Caco-2 (cell line): ENCODE measurements around the gene NFIA. TPM values are rescaled to one million over a fixed set of nuclear protein-coding genes. Genes with fewer than 3 reads are reported as not detected.

Experiments used
- BruUV-seq: library from RNA; stranded (reverse); fragments of 400-500 nt; replicated peaks from 2 replicates; lab custom pipeline; 2021; lab: Mats Ljungman, UMichigan
- CTCF ChIA-PET: fragments of 300-600 bp; sonication (Branson Sonifier 250); formaldehyde crosslinking; loops from one replicate; lab custom pipeline; 2022; ENCODE audit warnings: antibody characterized with exemption; lab: Charles Lee
- POLR2A ChIA-PET: fragments of 300-600 bp; sonication (Branson Sonifier 250); formaldehyde crosslinking; loops from one replicate; lab custom pipeline; 2022; ENCODE audit warnings: antibody characterized with exemption; lab: Charles Lee
- DNase-seq, 2 experiments: peaks; one replicate each; pipeline versions ENCODE4 v3.0.0 to v3.0.0-alpha.2; 2020 to 2022
- H3K27me3 ChIP-seq: replicated peaks from 2 replicates; pipeline ENCODE4 v1.6.0; 2011; ENCODE audit warnings: low read length; ENCODE audit not compliant: control insufficient read depth, insufficient read depth
- H3K36me3 ChIP-seq: 2 replicates; pipeline ENCODE4 v1.5.1; 2011; ENCODE audit warnings: low read length; ENCODE audit not compliant: control insufficient read depth, insufficient read depth
- H3K4me1 ChIP-seq: fragments of 250-450 bp; sonication (Bioruptor Pico); 2 replicates; pipeline ENCODE4 v1.5.1; 2020; ENCODE audit warnings: mild to moderate bottlenecking
- H3K4me3 ChIP-seq: 2 replicates; pipeline ENCODE4 v1.5.1; 2011; ENCODE audit warnings: low read depth, mild to moderate bottlenecking, control low read depth, low read length
- H3K9me3 ChIP-seq: fragments of 250-450 bp; sonication (Bioruptor Pico); 2 replicates; pipeline ENCODE4 v1.5.1; 2020; ENCODE audit warnings: mild to moderate bottlenecking, moderate library complexity
- H3K27ac Mint-ChIP-seq: one replicate; pipeline ENCODE4 v1.8.0; 2022; ENCODE audit warnings: mixed read lengths; ENCODE audit not compliant: unreplicated experiment
- H3K27me3 Mint-ChIP-seq: one replicate; pipeline ENCODE4 v1.8.0; 2022; ENCODE audit warnings: mixed read lengths; ENCODE audit not compliant: insufficient read depth, unreplicated experiment
- H3K36me3 Mint-ChIP-seq: one replicate; pipeline ENCODE4 v1.8.0; 2022; ENCODE audit warnings: mild to moderate bottlenecking, mixed read lengths; ENCODE audit not compliant: insufficient read depth, unreplicated experiment
- H3K4me1 Mint-ChIP-seq: one replicate; pipeline ENCODE4 v1.8.0; 2022; ENCODE audit warnings: low read depth, mixed read lengths; ENCODE audit not compliant: unreplicated experiment
- H3K4me3 Mint-ChIP-seq: one replicate; pipeline ENCODE4 v1.8.0; 2022; ENCODE audit warnings: mild to moderate bottlenecking, moderate library complexity, mixed read lengths; ENCODE audit not compliant: unreplicated experiment
- H3K9me3 Mint-ChIP-seq: one replicate; pipeline ENCODE4 v1.8.0; 2022; ENCODE audit warnings: mixed read lengths; ENCODE audit not compliant: unreplicated experiment
- CTCF ChIP-seq, 2 experiments: fragments of 200-600 bp in 1 of 2; IDR thresholded peaks; 1 replicate in 1 of 2; 2 replicates in 1 of 2; pipeline versions ENCODE4 v1.5.1 to v1.8.0; 2011 to 2022; ENCODE audit warnings: antibody characterized with exemption in 1 of 2, control low read depth in 1 of 2, inconsistent platforms in 1 of 2, low read depth in 1 of 2, low read length in 1 of 2, mild to moderate bottlenecking in 1 of 2, moderate library complexity in 1 of 2; ENCODE audit not compliant: insufficient read depth in 1 of 2, severe bottlenecking in 1 of 2, unreplicated experiment in 1 of 2
- intact Hi-C: fragments of 100-400 bp; cut with micrococcal nuclease; formaldehyde crosslinking; loops from one replicate; pipeline ENCODE4 v1.10.0; 2022; ENCODE audit not compliant: unreplicated experiment
- total RNA-seq: library from RNA; stranded (reverse); gene quantifications from 2 replicates; pipeline ENCODE4 v1.2.3, GENCODE V29; 2022

NFIA gene
- total RNA-seq, 1 experiment from 2014 or later, result 1.4 TPM

DNA sequence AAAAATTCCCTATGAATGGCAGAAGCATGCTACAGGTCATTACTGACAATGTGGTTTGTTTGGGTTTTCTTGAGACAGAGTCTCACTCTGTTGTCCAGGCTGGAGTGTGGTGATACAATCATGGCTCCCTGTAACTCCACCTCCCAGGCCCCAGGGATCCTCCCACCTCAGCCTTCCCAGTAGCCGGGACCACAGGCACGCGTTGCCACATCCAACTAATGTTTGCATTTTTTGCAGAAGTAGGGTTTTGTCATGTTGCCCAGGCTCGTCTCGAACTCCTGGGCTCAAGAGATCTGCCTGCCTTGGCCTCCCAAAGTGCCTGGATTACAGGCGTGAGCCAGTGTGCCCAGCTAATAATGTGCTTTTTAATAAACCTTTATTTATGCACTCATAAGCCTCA is 259.1 kb downstream of the NFIA start:
- H3K4me1 ChIP-seq, result peaks cover 12% of the 10 kb centered on the region
- CTCF ChIA-PET, result no interaction called here
- no peak overlapping the region for H3K4me3 Mint-ChIP-seq

GRCh38 chr1:61343734-61344420 is 261.5 kb downstream of the NFIA start:
- Histone ChIP-seq H3K4me3 (no peak overlapping the region), H3K4me1 (no peaks in the 10 kb centered on the region), H3K27me3 (no peaks in the 10 kb centered on the region), H3K9me3 (no peaks in the 10 kb centered on the region), H3K36me3 (no peaks in the 10 kb centered on the region)
- TF ChIP-seq CTCF (IDR thresholded peaks at IDR 0.05; ENCODE audit: insufficient read depth in 1 of 2, low read depth in 1 of 2, low read length in 1 of 2, severe bottlenecking in 1 of 2, unreplicated experiment in 1 of 2), result no peak
- intact Hi-C loops, result no loop called here
- no peaks in the 10 kb centered on the region for H3K27me3 Mint-ChIP-seq
- ChIA-PET CTCF (no interaction called here), POLR2A (no interaction called here)
- BruUV-seq, result no TSS peak
- DNase-seq, result no peak
- no peak overlapping the region for H3K27ac Mint-ChIP-seq
- H3K4me1 Mint-ChIP-seq, result no peaks in the 10 kb centered on the region
- H3K36me3 Mint-ChIP-seq, result no peaks in the 10 kb centered on the region
- H3K4me3 Mint-ChIP-seq, result no peak overlapping the region
- no peaks in the 10 kb centered on the region for H3K9me3 Mint-ChIP-seq

More for the DNA sequence above, 259.1 kb downstream of the NFIA start:
- intact Hi-C loops, result no loop called here
- H3K27ac Mint-ChIP-seq, result no peak overlapping the region
- POLR2A ChIA-PET, result no interaction called here
- H3K36me3 Mint-ChIP-seq, result no peaks in the 10 kb centered on the region
- no peak overlapping the region for H3K4me3 ChIP-seq
- no peaks in the 10 kb centered on the region for H3K27me3 Mint-ChIP-seq
- H3K9me3 ChIP-seq, result no peaks in the 10 kb centered on the region
- no TSS peak for BruUV-seq
- no peaks in the 10 kb centered on the region for H3K27me3 ChIP-seq
- no peak for TF ChIP-seq CTCF (IDR thresholded peaks at IDR 0.05; ENCODE audit: insufficient read depth in 1 of 2, low read depth in 1 of 2, low read length in 1 of 2, severe bottlenecking in 1 of 2, unreplicated experiment in 1 of 2)
- peaks cover 8% of the 10 kb centered on the region for H3K4me1 Mint-ChIP-seq
- DNase-seq, result no peak
- no peaks in the 10 kb centered on the region for H3K36me3 ChIP-seq
- no peaks in the 10 kb centered on the region for H3K9me3 Mint-ChIP-seq

GRCh38 chr1:61344696-61345095 is 262.3 kb downstream of the NFIA start:
- Mint-ChIP-seq H3K27me3 (no peaks in the 10 kb centered on the region), H3K4me3 (no peak overlapping the region), H3K4me1 (no peaks in the 10 kb centered on the region), H3K36me3 (no peaks in the 10 kb centered on the region), H3K27ac (no peak overlapping the region), H3K9me3 (no peaks in the 10 kb centered on the region)
- no peak for DNase-seq
- no peaks in the 10 kb centered on the region for H3K36me3 ChIP-seq
- no peaks in the 10 kb centered on the region for H3K9me3 ChIP-seq
- POLR2A ChIA-PET, result no interaction called here
- H3K4me3 ChIP-seq, result no peak overlapping the region
- BruUV-seq, result no TSS peak
- intact Hi-C loops, result no loop called here
- CTCF ChIA-PET, result no interaction called here
- TF ChIP-seq CTCF (IDR thresholded peaks at IDR 0.05; ENCODE audit: insufficient read depth in 1 of 2, low read depth in 1 of 2, low read length in 1 of 2, severe bottlenecking in 1 of 2, unreplicated experiment in 1 of 2), result no peak
- H3K4me1 ChIP-seq, result no peaks in the 10 kb centered on the region
- H3K27me3 ChIP-seq, result no peaks in the 10 kb centered on the region
